Gastrocnemius medialis (tissue), 4 donors: ENCODE data around the gene ANKMY1.

Experiments
- CTCF ChIP-seq, 5 experiments: fragments of 450-650 bp in 3 of 5; fragments of 200-600 bp in 2 of 5; sonication (generic) in 2 of 5; IDR thresholded peaks in 4 of 5; conservative IDR thresholded peaks in 1 of 5; 1 replicate in 4 of 5; 2 replicates in 1 of 5; pipeline ENCODE4 v1.5.1; 2016 to 2019; ENCODE audit warnings: antibody characterized with exemption in 5 of 5, mild to moderate bottlenecking in 3 of 5, moderate library complexity in 3 of 5
- POLR2A ChIP-seq, 2 donors: fragments of 450-650 bp; IDR thresholded peaks; one replicate each; pipeline ENCODE4 v1.6.1; 2017; ENCODE audit warnings: antibody characterized with exemption in 2 of 2, mild to moderate bottlenecking in 2 of 2, moderate library complexity in 2 of 2

- TF ChIP-seq CTCF (IDR thresholded peaks at IDR 0.05 in 4 of 5, conservative IDR thresholded peaks at IDR 0.05 in 1 of 5): no peak
- no peak for TF ChIP-seq POLR2A (IDR thresholded peaks at IDR 0.05)
Observed at GRCh38 chr2:240510513-240511210, 47.1 kb downstream of the ANKMY1 start.
